Stomach (tissue), 9 donors: ENCODE data around the gene ST6GALNAC5. TPM values are rescaled to one million over a fixed set of nuclear protein-coding genes. Genes with fewer than 3 reads are reported as not detected.

ENCODE experiments used
- DNase-seq, 2 donors: peaks; one replicate each; pipeline versions ENCODE4 v3.0.0 to v3.0.0-alpha.2; 2013 to 2019
- H3K27ac ChIP-seq, 5 donors: fragments of 200-600 bp in 4 of 5; sonication (generic) in 4 of 5; one replicate each; pipeline ENCODE4 v1.5.1; 2013 to 2019; ENCODE audit warnings: mild to moderate bottlenecking in 1 of 5, moderate library complexity in 1 of 5
- H3K27me3 ChIP-seq, 3 donors: fragments of 200-600 bp; sonication (generic); one replicate each; pipeline ENCODE4 v1.5.1; 2017 to 2019; ENCODE audit warnings: mixed run types in 1 of 3
- H3K36me3 ChIP-seq, 4 donors: fragments of 200-600 bp; sonication (generic); 1 replicate in 3 of 4; 2 replicates in 1 of 4; pipeline ENCODE4 v1.5.1; 2016 to 2019
- H3K4me1 ChIP-seq, 4 donors: fragments of 200-600 bp; sonication (generic); one replicate each; pipeline ENCODE4 v1.5.1; 2016 to 2019
- H3K4me3 ChIP-seq, 4 donors: fragments of 200-600 bp; sonication (generic) in 3 of 4; one replicate each; pipeline ENCODE4 v1.5.1; 2016 to 2019; ENCODE audit warnings: mild to moderate bottlenecking in 1 of 4
- H3K9me3 ChIP-seq, 4 donors: fragments of 200-600 bp; sonication (generic); one replicate each; pipeline ENCODE4 v1.5.1; 2016 to 2019
- EP300 ChIP-seq: sonication (generic); formaldehyde crosslinking; IDR thresholded peaks from one replicate; pipeline ENCODE4 v1.6.1; 2017; ENCODE audit warnings: antibody characterized with exemption
- POLR2A ChIP-seq, 4 donors: fragments of 450-650 bp; IDR thresholded peaks; one replicate each; pipeline ENCODE4 v1.6.1; 2016; ENCODE audit warnings: antibody characterized with exemption in 4 of 4, control low read depth in 2 of 4, mild to moderate bottlenecking in 1 of 4, moderate library complexity in 1 of 4
- POLR2AphosphoS5 ChIP-seq, 3 donors: sonication (generic); formaldehyde crosslinking; IDR thresholded peaks; one replicate each; pipeline ENCODE4 v1.6.1; 2016; ENCODE audit warnings: antibody characterized with exemption in 3 of 3
- WGBS, 5 donors: extraction: QIAGEN DNeasy Blood & Tissue Kit in 3 of 5; methylation state at CpG; one replicate each; pipeline versions ENCODE4 v1.1.5 to v1.1.7; 2013 to 2018; 5-methylcytosine and 5-hydroxymethylcytosine counted together
- intact Hi-C: fragments of 100-400 bp; cut with DNase I; formaldehyde crosslinking; loops from one replicate; pipeline ENCODE4 v1.15.1; 2023; ENCODE audit warnings: low total_unique reads
- polyA plus RNA-seq, 3 donors: library from polyadenylated mRNA; stranded (reverse); fragments of 200-250 nt; gene quantifications; one replicate each; pipeline ENCODE4 v1.2.3, GENCODE V29; 2013
- total RNA-seq, 5 donors: library from RNA; depleted of rRNA; stranded (reverse); fragments of >200 nt; gene quantifications; one replicate each; pipeline versions ENCODE4 v1.1.0 to v1.2.3, GENCODE V29; 2014 to 2016
- TF ChIP-seq, protein P1 (sequence below), 7 experiments: fragments of 450-650 bp in 4 of 7; fragments of 200-600 bp in 3 of 7; sonication (generic) in 3 of 7; IDR thresholded peaks; one replicate each; pipeline ENCODE4 v1.5.1; 2016 to 2019; ENCODE audit warnings: antibody characterized with exemption in 7 of 7, control low read depth in 2 of 7, mild to moderate bottlenecking in 1 of 7
- donor health status: healthy with polysubstance abuse.
- donor health status: Bipolar disorder and iron deficiency.
- donor health status: healthy.

The ST6GALNAC5 gene
- total and polyA plus RNA-seq, 8 donors, result 1.3 to 22.0 (median 2.9) TPM; not detected in 1

DNA sequence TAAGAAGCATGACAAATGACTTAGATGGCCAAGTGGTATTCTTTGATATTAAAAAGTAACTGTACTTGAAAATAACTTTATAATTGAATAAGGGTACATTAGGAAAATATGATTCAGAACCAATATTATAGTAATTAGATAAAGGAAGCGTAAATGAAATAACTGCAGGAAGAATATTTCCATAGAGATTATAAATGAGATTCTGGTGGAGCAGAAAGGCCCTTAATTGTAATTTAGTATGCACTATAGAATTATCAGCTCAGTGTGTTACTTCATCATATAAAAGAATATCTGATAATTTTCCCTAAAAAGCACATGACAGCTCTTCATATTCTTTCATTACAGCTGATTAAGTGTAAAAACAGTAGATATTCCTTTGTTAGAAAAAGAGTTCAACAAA, 180.3 kb downstream of the ST6GALNAC5 start:
- Histone ChIP-seq H3K9me3 (no peaks in the 10 kb centered on the region), H3K4me1 (no peaks in the 10 kb centered on the region), H3K36me3 (no peaks in the 10 kb centered on the region), H3K4me3 (no peak overlapping the region), H3K27ac (no peak overlapping the region), H3K27me3 (no peaks in the 10 kb centered on the region)
- DNase-seq, result no peak
- intact Hi-C loops, result no loop called here
- 88 to 99% (median 93%) methylated on average over 1 of the region's 1 CpG for WGBS, 5 donors
- TF ChIP-seq POLR2AphosphoS5 (IDR thresholded peaks at IDR 0.05) (no peak), POLR2A (IDR thresholded peaks at IDR 0.05) (no peak), EP300 (no peak)
- TF ChIP-seq, protein P1, sequence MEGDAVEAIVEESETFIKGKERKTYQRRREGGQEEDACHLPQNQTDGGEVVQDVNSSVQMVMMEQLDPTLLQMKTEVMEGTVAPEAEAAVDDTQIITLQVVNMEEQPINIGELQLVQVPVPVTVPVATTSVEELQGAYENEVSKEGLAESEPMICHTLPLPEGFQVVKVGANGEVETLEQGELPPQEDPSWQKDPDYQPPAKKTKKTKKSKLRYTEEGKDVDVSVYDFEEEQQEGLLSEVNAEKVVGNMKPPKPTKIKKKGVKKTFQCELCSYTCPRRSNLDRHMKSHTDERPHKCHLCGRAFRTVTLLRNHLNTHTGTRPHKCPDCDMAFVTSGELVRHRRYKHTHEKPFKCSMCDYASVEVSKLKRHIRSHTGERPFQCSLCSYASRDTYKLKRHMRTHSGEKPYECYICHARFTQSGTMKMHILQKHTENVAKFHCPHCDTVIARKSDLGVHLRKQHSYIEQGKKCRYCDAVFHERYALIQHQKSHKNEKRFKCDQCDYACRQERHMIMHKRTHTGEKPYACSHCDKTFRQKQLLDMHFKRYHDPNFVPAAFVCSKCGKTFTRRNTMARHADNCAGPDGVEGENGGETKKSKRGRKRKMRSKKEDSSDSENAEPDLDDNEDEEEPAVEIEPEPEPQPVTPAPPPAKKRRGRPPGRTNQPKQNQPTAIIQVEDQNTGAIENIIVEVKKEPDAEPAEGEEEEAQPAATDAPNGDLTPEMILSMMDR (IDR thresholded peaks at IDR 0.05), result no peak

DNA sequence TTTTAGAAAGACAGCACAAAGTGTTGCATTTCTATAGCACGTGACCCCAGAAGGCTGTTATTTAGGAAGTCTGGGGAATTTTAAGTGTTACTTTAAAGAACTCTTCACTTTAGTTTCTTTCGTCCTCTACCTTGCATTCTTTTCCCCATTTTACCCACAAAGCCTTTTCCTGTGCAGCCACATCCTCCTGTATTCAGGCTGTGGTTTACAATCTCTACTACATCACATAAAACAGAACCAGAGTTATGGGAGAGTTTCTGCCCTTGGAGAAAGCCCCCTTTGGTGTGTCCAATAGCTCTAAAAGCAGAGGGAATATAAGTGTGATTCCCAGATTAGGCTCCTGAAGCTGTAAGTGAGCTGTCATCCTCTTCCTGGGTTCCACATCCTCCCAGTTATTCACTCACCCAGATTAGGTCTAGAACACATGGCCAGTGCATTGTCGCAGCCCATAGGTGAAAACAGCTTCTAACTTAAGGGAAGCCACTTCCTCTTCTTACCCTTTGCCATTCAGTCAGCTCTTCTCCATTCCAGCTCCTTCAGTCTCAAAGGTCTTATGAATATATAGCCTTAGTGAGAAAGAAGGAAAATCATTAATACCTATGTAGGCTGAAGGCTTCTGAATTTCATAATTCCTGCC, 180.8 kb downstream of the ST6GALNAC5 start:
- Histone ChIP-seq H3K27ac (no peak overlapping the region), H3K9me3 (no peaks in the 10 kb centered on the region), H3K27me3 (no peaks in the 10 kb centered on the region), H3K4me3 (no peak overlapping the region), H3K4me1 (no peaks in the 10 kb centered on the region), H3K36me3 (no peaks in the 10 kb centered on the region)
- DNase-seq, result no peak
- WGBS, 5 donors, result 62 to 80% (median 74%) methylated on average over 3 of the region's 3 CpGs
- intact Hi-C loops, result no loop called here
- TF ChIP-seq POLR2AphosphoS5 (IDR thresholded peaks at IDR 0.05), result no peak
- TF ChIP-seq POLR2A (IDR thresholded peaks at IDR 0.05), result no peak
- no peak for TF ChIP-seq EP300
- TF ChIP-seq, protein P1 (IDR thresholded peaks at IDR 0.05), result no peak

DNA sequence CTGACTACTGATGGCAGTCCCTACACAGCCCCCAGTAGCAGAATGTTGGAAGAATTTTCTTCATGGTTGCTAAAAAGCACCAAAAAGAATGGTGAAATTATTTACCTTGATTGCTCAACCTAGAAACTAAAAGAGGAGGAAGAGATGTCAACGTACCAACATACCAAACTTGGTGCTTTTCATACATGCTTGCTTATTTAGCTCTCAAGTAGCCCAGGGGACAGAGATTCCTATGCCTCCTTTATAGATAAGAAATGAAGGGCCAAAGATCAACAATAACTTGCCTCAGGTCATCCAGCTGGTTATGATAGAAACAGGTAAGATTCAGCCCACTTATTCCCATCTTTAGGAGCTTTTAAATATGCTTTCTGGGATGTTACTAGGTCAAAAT, 181.3 kb downstream of the ST6GALNAC5 start:
- H3K4me1 ChIP-seq, result no peaks in the 10 kb centered on the region
- H3K9me3 ChIP-seq, result no peaks in the 10 kb centered on the region
- TF ChIP-seq POLR2AphosphoS5 (IDR thresholded peaks at IDR 0.05), result no peak
- TF ChIP-seq POLR2A (IDR thresholded peaks at IDR 0.05), result no peak
- no peak for TF ChIP-seq EP300
- TF ChIP-seq, protein P1 (IDR thresholded peaks at IDR 0.05), result no peak
- no peak overlapping the region for H3K4me3 ChIP-seq
- no peak overlapping the region for H3K27ac ChIP-seq
- intact Hi-C loops, result no loop called here
- H3K27me3 ChIP-seq, result no peaks in the 10 kb centered on the region
- 50 to 57% (median 55%) methylated on average over 1 of the region's 1 CpG for WGBS, 5 donors
- no peak for DNase-seq
- no peaks in the 10 kb centered on the region for H3K36me3 ChIP-seq

DNA sequence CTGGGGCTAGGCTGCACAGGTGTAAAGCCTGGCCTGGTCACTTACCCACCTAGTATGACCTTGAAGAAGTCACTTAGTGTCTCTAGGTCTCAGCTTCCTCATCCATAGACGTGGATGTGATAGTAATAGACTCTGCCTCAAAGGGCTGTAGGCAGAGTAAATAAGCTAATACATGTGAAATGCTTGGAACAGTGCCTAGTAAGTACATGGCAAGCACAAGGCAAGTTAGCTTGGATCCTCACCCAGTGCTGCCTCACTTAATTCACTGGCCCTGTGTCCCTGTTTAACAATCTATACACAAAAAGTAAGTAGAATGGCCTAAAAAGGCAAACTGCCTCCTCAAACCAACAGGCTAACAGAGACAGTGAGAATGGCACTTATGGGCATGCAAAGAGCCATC, 184.1 kb downstream of the ST6GALNAC5 start:
- H3K4me3 ChIP-seq, result no peak overlapping the region
- intact Hi-C loops, result no loop called here

More for the DNA sequence above, 184.1 kb downstream of the ST6GALNAC5 start:
- 13 to 33% (median 20%) methylated on average over 1 of the region's 1 CpG for WGBS, 5 donors
- H3K27ac ChIP-seq, result no peak overlapping the region
- H3K27me3 ChIP-seq, result no peaks in the 10 kb centered on the region
- no peak for DNase-seq
- no peaks in the 10 kb centered on the region for H3K4me1 ChIP-seq
- no peaks in the 10 kb centered on the region for H3K36me3 ChIP-seq
- H3K9me3 ChIP-seq, result no peaks in the 10 kb centered on the region
- TF ChIP-seq EP300 (no peak), POLR2A (IDR thresholded peaks at IDR 0.05) (no peak), POLR2AphosphoS5 (IDR thresholded peaks at IDR 0.05) (no peak)
- TF ChIP-seq, protein P1 (IDR thresholded peaks at IDR 0.05), result no peak
